ENCODE measurements around the gene TEX2. TPM values are rescaled to one million over a fixed set of nuclear protein-coding genes. Genes with fewer than 3 reads are reported as not detected.

TEX2 gene
- total RNA-seq, 6 experiments from 2014 or later = 29.1 to 46.6 (median 33.7) TPM

DNA sequence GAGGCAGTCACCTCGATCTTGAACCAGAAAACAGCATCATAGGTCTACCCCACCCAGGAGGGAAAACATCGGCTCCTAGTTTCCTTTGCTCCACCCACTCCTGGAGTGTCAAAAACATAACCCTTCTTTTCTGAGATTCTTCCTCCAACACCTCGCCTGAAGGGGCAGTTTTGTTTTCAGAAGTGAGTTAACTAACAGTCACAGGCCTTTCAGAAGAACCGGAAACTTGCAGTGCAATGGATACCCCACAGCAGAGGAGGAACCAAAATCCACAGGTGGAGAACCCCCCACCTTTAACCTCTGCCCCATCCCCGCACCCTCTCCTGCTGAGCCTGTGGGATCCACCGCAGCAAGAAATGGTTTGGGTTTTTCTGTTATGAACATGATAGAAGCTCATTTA is 7.8 kb upstream of the TEX2 start:
- DNase-seq (no peak), ATAC-seq (no peak)
- WGBS (ENCODE audit: insufficient coverage, low coverage, low lambda C conversion rate, missing lambda C conversion rate) = 61% methylated on average over 6 of the region's 6 CpGs
- Histone ChIP-seq H3K27ac (no peak overlapping the region), H3K4me1 (no peaks in the 10 kb centered on the region), H3K9me3 (no peaks in the 10 kb centered on the region), H3K4me3 (no peak overlapping the region), H3K36me3 (no peaks in the 10 kb centered on the region), H3K27me3 (no peaks in the 10 kb centered on the region)
- TF ChIP-seq, protein P1, sequence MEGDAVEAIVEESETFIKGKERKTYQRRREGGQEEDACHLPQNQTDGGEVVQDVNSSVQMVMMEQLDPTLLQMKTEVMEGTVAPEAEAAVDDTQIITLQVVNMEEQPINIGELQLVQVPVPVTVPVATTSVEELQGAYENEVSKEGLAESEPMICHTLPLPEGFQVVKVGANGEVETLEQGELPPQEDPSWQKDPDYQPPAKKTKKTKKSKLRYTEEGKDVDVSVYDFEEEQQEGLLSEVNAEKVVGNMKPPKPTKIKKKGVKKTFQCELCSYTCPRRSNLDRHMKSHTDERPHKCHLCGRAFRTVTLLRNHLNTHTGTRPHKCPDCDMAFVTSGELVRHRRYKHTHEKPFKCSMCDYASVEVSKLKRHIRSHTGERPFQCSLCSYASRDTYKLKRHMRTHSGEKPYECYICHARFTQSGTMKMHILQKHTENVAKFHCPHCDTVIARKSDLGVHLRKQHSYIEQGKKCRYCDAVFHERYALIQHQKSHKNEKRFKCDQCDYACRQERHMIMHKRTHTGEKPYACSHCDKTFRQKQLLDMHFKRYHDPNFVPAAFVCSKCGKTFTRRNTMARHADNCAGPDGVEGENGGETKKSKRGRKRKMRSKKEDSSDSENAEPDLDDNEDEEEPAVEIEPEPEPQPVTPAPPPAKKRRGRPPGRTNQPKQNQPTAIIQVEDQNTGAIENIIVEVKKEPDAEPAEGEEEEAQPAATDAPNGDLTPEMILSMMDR (IDR thresholded peaks at IDR 0.05) = no peak
- no peak for TF ChIP-seq POLR2A (IDR thresholded peaks at IDR 0.05)
- intact Hi-C loops (cut with DNase I) = loop anchor here in 1 of 2 donors (10.0 kb wide), 1 partner anchor 226 kb away; no protein-coding TSS in a partner anchor

DNA sequence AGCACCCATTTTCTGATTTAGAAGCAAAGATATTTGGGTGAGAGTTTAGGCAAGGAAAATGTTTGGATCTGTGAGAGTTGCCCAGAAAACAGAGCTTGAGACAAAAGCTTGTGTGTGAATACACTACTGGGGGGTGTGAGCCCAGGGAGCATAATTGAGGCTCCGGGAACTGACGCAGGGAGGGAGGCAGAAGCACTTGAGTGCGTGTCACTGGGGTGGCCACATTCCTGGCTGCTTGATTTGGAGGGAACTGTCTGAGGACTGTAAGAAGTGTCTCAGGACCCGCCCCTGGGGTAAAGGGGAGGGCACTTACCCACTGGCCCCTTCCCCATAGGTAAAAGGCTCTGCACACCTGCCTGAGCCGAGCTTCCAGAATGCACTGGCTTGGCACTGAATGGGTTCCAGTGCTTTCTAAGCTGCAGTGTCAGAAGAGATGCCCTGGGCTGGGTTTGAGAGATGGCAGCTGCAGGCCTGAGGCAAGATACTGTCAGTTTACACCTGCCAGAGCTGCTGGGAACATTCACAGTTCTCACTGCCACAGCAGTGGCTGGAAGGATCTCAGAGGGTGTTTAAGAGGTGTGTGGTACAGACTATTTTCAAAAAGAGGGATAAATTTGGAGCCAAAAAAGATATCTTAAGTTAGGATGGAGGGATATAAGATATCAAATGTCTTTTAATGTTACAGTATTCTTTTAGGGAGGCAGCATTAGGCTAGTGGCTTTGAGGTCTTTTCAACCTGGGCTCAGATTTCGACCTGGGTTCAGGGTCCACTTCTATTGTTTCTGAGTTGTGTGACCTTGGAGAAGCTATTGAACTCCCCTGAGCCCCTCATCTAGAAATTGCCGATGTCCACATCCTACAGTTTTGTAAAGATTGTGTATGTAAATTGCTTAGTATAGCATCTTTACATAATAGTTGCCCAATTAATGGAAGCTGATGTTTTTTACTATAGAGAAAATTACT is 6.9 kb upstream of the TEX2 start:
- Histone ChIP-seq H3K36me3 (no peaks in the 10 kb centered on the region), H3K27me3 (no peaks in the 10 kb centered on the region), H3K9me3 (no peaks in the 10 kb centered on the region), H3K27ac (no peak overlapping the region), H3K4me1 (no peaks in the 10 kb centered on the region), H3K4me3 (no peak overlapping the region)
- ATAC-seq = no peak
- 37% methylated on average over 2 of the region's 7 CpGs for WGBS (ENCODE audit: insufficient coverage, low coverage, low lambda C conversion rate, missing lambda C conversion rate)
- no peak for DNase-seq
- TF ChIP-seq, protein P1 (IDR thresholded peaks at IDR 0.05) = no peak
- no peak for TF ChIP-seq POLR2A (IDR thresholded peaks at IDR 0.05)
- intact Hi-C loops (cut with DNase I) = loop anchor here in 1 of 2 donors (10.0 kb wide), 2 partner anchors 115 to 225 kb away; no protein-coding TSS in a partner anchor

DNA sequence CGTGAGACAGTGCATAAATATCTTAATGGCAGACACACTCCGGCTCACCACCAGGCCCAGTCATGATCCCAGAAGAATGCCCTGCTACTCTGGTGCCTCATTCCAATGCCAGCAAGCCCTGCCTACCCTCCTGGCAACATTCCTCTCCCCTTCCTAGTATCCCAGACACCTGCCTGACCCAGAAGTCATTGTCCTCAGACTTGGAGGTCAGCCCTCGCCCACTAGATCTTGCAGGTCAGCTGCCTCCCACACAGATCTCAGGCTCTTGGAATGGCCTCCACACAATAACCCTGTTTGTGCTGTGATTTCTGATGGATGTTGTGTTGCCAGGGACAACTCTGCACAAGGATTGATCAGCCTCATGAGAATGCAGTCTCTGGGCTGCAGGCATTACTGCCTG is 1.8 kb upstream of the TEX2 start:
- Histone ChIP-seq H3K27me3 (no peaks in the 10 kb centered on the region), H3K4me3 (no peak overlapping the region), H3K27ac (no peak overlapping the region), H3K36me3 (no peaks in the 10 kb centered on the region), H3K4me1 (peaks cover 0 to 30% (median 16%) of the 10 kb centered on the region in 4 donors), H3K9me3 (no peaks in the 10 kb centered on the region)
- no peak for DNase-seq
- intact Hi-C loops (cut with DNase I) = loop anchor here in 1 of 2 donors (10.0 kb wide), 1 partner anchor 110 kb away; no protein-coding TSS in a partner anchor
- TF ChIP-seq, protein P1 (IDR thresholded peaks at IDR 0.05) = no peak
- no peak for TF ChIP-seq POLR2A (IDR thresholded peaks at IDR 0.05)
- no CpG with 5 or more reads among the region's 3 CpGs for WGBS (ENCODE audit: insufficient coverage, low coverage, low lambda C conversion rate, missing lambda C conversion rate)
- no peak for ATAC-seq

DNA sequence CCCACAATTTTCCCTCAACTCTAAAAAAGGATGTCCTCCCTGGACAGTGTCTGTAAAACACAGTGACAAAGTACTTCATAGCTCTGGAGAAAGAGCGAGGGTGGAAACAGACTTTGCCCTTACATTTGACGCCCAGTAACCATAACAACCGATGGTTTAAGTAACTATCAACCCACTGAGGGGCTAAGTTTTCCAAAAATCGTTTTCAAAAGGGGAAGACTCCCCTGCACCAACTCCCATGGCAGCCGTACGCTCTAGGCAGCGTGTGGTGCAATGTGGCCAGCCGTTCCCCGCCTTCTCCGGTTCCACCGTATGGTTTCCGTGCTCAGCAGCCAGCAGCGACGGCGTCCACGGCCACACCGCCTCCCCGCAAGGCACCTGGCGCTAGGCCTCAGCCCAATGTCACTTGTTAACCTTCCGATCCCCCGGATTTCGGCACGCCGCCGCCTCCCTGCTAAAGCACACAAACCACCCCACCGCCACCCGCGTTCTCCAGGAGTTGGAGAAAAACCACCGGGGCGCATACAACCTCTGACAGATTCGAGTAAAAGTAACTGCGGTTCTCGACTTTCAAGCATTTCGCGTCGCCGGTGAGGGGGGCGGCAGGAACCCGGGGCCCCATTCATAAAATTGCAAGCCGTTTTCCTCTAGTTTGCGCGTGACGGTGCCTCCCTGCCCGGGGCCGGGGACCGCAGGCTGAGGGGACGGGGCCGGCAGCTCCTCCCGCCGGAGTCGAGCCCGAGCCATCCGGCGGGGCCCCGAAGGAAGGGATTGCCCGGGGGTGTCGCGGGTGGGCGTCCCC is 661 bp downstream of the TEX2 start:
- peak; percentile 79 to 89 (median 88) for DNase-seq
- TF ChIP-seq, protein P1 (IDR thresholded peaks at IDR 0.05) = no peak
- TF ChIP-seq POLR2A (IDR thresholded peaks at IDR 0.05) = peak; percentile 43
- Histone ChIP-seq H3K36me3 (no peaks in the 10 kb centered on the region), H3K9me3 (no peaks in the 10 kb centered on the region), H3K4me3 (peak overlapping the region; percentile 90 to 96 (median 96)), H3K4me1 (peaks cover 0 to 37% (median 20%) of the 10 kb centered on the region in 4 donors), H3K27ac (peak overlapping the region; percentile 67 to 85 (median 80)), H3K27me3 (no peaks in the 10 kb centered on the region)
- 1% methylated on average over 31 of the region's 59 CpGs for WGBS (ENCODE audit: insufficient coverage, low coverage, low lambda C conversion rate, missing lambda C conversion rate)
- intact Hi-C loops (cut with DNase I) = loop anchor here in 1 of 2 donors (10.0 kb wide), 1 partner anchor 108 kb away; no protein-coding TSS in a partner anchor
- peak; percentile 53 to 72 (median 68) for ATAC-seq
